Measurements from ENCODE around the gene MISP.

MISP gene

GRCh38 chr19:800360-801029 is 49.6 kb downstream of the MISP start:
- no peak for DNase-seq

DNA sequence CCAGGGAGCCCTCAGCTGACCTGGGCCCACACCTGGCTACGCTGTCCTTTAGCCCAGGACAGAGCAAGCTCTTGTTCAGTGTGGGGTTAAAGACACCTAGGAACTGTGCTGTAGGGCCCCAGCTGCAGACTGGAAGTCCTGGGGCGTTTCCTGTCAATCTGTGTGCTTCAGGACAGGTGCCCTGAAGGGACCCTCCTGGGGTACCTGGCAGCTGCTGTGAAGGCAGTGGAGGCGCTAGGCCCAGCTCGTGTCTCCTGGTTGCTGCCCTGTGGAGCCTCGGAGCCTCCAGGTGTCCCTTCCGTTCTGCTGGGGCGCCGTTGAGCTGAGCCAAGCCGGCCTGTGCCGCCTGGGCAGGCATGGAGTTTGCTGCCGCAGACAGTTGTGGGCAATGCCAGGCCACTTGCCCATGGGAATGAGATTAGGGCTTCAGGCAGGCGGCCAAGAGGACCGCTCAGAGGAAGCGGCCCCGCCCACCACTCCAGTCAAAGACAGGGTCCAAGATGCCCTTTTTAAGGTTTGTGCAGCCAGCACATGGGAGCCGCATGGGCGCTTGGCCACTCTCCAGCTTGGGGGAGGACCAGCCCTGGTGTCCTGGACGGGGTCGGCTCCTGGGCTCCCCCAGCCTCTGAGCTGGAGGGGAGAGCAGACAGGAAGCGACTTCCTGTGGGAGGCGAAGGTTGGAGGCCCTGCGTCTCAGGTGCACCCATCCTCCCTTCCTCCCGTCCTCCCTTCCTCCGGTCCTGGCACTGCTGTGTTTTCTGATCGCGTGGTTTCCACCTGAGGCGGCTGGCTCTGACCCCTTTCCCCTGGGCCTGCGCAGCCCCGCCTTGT is 50.3 kb downstream of the MISP start:
- DNase-seq, result no peak

DNA sequence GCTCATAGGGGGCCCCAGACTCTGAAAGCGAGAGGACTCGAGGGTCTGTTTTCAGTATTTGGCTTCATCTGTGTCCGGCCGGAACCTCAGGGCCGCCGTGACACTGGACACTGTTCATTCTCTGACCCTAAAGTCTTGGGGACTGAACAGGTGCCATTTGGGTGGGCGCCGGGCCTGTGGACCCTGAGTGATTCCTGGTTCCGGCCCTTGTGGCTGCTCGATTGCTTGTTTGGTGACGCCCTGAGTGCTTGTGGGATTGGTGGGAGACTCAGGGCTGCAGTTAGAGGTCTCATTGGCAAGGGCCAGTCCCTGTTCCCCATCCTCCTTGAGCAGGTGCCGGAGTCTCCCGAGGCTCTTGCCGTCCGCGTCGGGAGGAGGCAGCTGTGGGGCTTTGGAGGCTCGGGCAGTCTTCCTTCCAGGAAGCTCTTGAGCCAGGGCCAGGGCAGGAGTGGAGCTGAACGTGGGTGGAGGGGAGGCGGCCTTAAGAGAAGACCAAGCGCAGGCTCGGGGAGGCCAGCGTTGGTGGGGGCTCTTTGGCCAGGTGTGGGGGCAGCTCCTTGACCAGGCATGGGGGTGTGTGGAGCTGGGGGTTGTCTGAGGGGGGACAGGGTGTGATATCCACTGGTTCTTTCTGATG is 51.1 kb downstream of the MISP start:
- DNase-seq, result no peak

DNA sequence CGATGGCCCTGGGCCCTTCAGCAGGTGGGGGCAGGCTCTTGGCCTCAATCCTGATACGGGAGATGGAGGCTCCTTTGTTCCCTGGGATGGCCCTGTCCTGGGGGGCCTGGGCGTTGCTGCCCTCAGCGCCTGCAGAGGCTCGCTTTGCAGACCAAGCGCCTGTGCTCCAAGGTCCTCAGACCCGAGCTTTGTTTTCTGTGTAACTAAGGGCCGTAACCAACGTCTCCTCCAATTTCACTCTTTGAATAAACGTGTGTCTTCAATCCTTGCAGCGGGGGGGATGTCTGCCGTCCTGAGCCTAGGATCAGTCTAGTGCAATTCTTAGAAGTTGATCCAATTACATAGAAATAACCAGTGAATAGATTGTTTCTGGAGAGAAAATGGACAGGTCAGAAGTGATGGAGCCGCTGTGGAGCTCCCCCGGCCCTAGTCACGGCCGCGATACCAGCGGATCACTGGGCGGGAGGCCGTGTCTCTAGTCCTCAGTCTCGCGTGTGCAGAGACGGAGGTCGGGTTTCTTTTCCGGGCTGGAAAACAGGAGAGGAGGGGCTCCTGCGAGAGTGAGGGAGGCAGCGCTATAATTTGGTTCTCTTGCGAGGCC is 51.7 kb downstream of the MISP start:
- DNase-seq, result no peak

DNA sequence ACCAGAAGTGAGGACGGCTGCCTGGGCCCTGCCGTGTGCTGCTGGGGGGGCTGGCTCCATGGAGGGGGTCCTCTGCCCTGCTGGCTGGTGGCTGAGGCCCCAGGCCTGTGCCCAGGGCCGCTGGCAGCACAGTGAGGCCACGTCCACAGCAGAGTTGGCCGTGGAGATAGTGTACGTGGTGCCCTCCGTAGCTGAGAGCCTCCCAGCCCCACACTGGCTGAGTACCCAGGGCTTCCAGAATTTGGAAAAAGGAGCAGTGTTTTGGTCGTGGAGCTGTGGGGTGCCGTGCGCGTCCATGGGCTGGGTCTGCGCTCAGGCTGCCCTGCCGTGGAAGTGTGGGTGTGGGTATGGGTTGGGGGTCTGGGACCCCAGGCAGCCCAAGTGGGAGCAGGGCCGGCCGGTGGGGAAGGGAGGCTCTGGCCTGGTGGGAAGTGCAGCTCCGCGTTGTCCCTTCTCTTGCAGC is 52.2 kb downstream of the MISP start:
- DNase-seq, result no peak

DNA sequence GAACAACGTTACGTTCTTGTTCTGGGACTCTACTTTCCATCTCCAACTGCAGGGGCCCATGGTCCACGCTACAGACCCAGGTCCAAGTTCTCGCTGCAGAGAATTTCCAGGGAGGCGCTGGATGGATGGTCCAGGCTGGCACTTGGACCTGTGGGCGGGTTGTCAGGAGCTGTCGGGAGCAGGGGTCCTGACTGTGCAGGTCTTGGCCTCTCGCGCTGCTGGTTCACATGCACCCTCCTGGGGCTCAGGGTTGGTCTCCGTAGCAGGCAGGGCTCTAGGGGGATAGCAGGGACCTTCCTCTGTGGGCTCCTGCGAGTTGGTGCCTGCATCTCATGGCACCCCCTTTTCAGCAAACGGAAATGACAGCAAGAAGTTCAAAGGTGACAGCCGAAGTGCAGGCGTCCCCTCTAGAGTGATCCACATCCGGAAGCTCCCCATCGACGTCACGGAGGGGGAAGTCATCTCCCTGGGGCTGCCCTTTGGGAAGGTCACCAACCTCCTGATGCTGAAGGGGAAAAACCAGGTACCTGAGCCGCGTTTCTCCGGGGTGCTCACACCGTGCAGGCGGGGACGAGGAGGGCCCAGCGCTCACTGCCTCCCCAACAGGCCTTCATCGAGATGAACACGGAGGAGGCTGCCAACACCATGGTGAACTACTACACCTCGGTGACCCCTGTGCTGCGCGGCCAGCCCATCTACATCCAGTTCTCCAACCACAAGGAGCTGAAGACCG is 52.9 kb downstream of the MISP start:
- no peak for DNase-seq

GRCh38 chr19:804419-805165 is 53.7 kb downstream of the MISP start:
- no peak for DNase-seq

- no peak for DNase-seq
These were observed 54.2 kb downstream of the MISP start for GRCh38 chr19:805166-805551.

DNA sequence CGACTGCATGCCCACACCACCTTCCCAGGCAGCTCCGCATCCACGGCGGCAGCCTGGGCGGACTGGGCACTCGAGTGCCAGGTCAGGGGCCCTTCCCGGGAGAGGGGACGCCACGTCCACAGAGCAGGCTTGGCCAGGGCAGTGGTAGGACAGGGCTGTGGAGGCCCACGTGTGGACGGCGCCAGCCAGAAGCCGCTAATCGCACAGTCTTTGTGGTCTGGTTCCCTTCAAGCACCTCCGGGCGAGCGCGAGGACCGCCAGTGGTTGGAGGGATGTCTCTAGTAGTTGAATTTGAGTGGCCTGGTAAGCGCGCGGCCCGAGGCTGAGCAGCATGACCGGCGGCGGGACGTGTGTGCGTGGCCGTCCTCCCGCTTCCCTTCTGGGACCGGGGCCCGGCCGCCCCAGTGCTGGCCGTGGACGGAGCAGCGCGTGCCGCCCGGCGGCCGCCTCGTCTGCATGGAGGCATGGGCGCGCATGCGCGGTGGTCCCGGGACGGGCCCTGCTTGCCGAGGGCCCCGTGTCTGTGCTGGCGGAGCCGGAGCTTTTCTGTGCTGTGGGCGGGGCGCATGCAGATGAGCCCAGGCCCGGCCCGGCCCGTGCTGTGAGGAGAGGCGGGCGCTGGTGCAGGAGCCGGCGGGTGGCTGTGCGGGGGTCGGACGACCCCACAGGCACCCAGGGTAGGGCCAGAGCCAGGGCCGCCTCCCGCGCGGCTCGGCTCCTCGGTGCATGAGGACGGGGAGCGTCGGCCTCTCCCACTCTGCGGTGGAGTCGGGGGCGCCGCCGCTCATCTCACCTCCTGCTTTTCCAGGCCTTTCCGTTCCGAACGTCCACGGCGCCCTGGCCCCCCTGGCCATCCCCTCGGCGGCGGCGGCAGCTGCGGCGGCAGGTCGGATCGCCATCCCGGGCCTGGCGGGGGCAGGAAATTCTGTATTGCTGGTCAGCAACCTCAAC is 55.0 kb downstream of the MISP start:
- no peak for DNase-seq

DNA sequence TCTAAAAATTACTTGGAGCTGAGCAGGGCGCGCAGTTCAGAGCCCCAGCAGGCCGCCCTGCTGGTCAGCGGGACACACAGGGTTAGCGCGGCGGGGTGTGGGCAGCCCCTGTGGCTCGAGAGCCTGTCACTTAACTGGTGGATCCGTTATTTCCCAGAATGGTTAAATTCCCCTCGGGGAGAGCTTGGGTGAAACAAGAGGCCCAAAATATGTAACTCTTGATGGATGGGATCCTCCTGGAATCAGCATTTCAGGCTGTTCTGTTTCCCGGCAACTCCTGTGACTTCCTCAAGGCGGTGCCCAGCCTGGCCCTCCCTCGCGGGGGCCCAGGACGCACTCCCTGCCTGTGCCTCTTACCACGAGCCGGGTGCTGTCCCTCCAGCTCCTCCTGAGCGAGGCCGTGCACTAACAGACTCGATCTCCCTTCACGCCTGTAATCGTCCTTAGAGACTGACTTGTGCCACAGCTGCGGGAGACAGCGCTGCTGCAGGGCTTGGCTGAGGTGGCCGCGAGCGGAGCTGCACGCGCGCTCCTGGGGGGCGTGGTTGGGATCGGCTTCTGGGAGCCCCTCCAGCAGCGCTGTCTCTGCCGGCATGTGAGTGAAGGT is 56.0 kb downstream of the MISP start:
- no peak for DNase-seq

- no peak for DNase-seq
These were observed 56.9 kb downstream of the MISP start for GRCh38 chr19:807627-808422.

GRCh38 chr19:808423-808775 is 57.5 kb downstream of the MISP start:
- no peak for DNase-seq

GRCh38 chr19:810077-810855 is 59.4 kb downstream of the MISP start:
- DNase-seq, result no peak

DNA sequence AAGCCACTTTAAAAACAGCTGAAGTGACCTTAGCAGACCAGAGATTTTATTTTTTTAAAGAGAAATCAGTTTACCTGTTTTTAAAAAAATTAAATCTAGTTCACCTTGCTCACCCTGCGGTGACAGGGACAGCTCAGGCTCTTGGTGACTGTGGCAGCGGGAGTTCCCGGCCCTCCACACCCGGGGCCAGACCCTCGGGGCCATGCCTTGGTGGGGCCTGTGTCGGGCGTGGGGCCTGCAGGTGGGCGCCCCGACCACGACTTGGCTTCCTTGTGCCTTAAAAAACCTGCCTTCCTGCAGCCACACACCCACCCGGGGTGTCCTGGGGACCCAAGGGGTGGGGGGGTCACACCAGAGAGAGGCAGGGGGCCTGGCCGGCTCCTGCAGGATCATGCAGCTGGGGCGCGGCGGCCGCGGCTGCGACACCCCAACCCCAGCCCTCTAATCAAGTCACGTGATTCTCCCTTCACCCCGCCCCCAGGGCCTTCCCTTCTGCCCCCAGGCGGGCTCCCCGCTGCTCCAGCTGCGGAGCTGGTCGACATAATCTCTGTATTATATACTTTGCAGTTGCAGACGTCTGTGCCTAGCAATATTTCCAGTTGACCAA is 60.1 kb downstream of the MISP start:
- no peak for DNase-seq

DNA sequence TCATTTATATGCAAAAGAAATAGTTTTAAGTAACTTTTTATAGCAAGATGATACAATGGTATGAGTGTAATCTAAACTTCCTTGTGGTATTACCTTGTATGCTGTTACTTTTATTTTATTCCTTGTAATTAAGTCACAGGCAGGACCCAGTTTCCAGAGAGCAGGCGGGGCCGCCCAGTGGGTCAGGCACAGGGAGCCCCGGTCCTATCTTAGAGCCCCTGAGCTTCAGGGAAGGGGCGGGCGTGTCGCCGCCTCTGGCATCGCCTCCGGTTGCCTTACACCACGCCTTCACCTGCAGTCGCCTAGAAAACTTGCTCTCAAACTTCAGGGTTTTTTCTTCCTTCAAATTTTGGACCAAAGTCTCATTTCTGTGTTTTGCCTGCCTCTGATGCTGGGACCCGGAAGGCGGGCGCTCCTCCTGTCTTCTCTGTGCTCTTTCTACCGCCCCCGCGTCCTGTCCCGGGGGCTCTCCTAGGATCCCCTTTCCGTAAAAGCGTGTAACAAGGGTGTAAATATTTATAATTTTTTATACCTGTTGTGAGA is 60.7 kb downstream of the MISP start:
- DNase-seq, result no peak

DNA sequence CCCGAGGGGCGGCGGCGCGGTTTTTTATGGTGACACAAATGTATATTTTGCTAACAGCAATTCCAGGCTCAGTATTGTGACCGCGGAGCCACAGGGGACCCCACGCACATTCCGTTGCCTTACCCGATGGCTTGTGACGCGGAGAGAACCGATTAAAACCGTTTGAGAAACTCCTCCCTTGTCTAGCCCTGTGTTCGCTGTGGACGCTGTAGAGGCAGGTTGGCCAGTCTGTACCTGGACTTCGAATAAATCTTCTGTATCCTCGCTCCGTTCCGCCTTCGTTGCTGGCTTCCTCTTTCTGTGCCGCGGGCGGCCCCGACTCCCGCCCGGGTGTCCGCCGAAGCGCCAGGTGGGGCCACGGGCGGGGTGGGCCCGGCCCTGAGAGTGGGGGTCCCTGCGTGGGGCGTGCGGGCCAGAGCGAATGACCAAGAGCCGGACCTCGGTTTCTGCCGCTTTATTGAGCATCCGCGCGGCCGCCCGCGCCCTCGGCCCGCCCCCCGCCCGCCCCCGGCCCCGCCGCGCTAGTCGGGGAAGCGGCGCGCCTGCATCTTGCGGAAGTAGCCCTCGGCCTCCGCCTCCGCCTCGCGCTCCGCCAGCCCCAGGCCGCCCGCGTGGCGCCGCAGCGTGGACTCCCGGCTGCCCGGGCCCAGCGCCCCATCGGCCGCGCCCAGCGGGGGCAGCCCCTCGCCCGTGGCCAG is 61.3 kb downstream of the MISP start:
- no peak for DNase-seq

DNA sequence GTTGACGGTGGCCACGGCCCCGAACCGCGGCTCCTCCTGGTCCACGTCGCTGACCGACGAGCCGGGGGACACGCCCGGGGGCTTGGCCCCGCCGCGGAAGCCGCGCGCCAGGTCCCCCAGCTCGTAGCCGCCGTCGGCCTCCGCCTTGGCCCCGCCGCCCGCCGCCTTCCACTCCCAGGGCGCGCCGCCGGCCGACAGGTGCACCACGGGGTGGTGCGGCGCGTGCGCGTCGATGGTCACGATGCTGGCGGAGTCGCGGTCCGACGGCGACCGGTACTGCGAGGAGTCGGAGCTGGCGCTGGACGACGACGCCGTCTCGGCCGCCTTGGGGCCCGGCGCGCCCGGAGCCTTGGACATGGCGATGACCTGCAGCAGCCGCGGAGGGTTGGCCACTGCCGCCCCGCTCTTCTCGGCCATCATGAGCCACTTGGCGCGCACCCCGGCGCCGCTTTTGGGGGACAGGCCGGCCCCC is 61.9 kb downstream of the MISP start:
- no peak for DNase-seq
